ENCODE data around the gene HMGCLL1.
A peak's percentile ranks its signal among the peaks of the same experiment; 100 is the strongest.

HMGCLL1 gene

DNA sequence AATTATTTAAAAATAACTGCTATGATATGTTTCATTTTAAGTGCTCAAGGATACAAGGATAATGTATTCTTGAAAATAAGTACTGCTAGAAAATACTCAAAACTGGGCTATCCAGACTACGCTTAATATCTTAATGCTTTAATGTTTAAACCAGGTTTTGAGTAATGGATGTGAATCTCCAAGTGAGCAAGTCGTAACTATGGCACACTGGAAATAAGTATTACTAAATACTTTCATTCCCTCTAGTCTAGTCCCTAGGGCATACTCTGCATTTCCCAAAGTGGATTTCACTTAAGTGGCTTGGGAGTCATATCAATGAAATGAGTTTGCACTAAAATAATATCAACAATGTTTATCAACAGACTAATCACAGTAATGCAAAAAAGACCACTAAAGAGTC, 48.1 kb downstream of the HMGCLL1 start:
- DNase-seq, result no peak

GRCh38 chr6:55528624-55529023, 50.4 kb downstream of the HMGCLL1 start:
- DNase-seq, result no peak

DNA sequence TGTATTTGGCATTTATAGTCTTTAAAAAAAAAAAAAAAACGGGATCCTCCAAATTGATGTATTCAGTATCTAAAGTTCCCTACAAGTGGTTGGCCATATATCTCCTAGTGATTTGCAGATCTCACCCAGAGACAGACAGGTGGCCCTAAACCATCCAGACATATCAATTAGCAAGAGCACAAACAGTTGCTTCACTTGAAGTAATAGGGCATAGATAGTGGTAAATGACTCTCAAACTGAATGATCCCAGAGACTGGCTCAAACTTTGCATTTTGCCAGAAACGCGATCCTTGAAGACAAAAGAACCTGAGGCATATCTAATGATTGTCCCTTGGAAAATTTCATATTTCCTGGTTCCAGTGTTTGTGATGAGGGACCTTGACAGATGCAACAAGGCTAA, 54.6 kb downstream of the HMGCLL1 start:
- DNase-seq, result no peak

GRCh38 chr6:55518529-55519060, 60.4 kb downstream of the HMGCLL1 start:
- DNase-seq, result peak; percentile 49

DNA sequence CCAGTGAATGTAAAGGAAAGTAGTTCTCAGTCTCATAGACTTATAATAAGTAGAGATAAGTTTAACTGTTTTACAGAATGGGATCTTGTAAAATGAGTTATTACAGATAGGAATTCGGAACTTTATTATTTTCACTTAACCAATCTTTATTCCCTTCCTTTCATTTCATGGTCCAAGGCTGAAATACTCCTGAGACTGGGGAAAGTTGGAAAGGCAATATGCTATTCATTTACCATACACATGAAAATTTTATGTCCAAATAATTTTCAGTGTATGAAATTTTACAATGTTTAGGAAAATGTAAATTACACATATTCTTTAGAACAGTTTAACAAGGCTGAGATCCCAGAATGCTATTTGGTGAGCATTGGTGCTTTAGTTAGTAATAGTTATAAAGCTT, 62.3 kb downstream of the HMGCLL1 start:
- no peak for DNase-seq

GRCh38 chr6:55512904-55513303, 66.1 kb downstream of the HMGCLL1 start:
- DNase-seq, result no peak

DNA sequence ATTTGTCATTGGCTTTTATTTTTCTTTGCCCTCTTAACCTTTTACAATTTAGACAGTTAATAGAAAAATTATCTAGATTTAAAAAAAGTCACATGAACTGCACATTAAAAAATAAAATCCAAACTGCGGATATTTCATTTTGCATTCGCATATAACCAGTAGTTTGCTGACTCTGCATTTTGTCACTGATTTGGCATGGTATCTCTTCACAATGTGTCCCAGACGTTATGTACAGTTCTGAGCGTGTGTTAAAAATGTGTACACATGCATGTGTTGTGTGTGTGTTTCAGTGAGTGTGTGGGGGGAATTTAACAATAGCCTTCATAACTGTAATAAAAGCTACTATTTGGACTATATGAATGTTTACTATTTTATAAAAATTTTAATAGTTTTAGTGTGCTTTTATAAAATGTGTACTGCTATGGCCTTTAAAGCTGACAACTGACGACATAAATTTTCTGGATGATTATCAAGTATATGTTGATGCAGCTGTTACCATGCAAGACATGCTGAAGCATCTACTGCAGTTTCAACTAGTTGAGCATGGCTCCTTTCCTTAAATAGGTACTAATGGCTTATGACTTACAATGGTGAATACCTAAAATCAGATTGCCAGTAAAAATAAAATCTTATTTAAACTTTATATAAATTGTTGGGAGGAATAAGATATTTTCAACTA, 67.7 kb downstream of the HMGCLL1 start:
- DNase-seq, result no peak

DNA sequence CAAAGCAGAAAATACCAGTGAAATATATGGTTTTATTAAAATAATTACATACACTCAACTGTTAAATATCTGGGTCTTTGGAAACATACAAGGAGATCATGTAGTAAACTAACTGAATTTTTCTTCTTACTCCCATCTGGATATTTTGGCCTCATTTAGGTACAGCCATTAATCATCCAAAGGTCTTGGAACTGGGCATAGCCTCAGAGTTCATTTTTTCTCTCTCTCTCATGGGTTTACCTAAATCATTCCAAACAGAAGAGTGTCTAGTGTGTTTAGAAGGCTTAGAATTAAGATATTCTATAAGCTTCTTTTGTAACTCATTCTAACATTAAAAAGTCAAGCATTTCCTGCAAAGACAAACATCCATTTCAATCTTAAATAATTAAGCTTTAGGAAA, 79.4 kb downstream of the HMGCLL1 start:
- no peak for DNase-seq

DNA sequence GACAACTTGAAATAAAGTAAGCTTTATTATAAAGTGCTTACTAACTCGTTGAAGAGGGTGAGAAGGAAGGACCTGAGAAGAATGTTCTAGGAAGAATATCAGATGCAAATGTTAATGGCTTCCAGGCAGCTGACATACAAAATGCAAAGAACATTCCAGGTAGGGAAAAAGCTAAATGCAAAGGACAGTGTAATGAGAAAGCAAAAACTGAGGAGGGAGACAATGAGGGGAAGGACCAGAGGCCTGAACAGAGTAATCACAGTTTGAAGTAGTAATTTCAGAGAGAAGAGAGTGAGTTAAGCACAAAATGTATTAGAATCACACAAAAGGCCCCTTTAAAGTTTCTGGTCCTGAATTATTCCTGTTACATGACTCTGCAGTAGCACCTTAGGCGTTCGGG, 81.3 kb downstream of the HMGCLL1 start:
- no peak for DNase-seq

DNA sequence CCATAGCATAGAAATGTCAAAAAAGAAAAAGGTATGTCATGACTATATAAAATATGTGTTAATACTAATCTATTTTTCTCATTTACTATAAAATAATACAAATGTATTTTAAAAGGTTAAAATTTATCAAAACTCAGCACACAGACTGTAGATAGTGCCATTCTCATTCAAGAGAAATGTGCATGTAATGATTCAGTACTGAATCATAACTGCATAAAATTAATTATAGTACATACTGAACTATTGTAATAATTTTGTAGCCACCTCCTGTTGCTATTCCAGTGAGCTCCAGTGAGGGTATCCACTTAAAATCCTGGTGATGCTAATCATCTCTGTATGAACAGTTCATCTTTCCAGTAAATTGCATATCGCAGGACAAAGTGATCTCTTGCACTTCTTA, 82.8 kb downstream of the HMGCLL1 start:
- DNase-seq, result no peak

DNA sequence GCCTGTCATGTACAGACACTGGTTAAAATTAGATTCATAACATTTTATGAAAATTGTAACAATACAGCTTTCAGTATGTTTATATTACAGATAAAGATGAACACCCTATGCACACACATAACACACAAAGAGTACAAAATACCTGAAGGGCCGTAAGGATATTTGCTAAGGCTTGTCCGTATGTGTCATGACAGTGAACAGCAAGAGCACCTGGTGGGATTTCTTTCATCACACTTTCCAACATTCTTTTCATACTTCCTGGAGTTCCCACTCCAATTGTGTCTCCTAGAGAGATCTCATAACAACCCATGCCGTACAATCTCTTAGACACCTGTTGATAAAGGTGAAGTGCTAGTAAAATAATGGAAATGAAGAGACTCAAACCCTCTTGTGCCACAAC, 83.7 kb downstream of the HMGCLL1 start:
- DNase-seq, result no peak

GRCh38 chr6:55494411-55494810, 84.6 kb downstream of the HMGCLL1 start:
- no peak for DNase-seq

DNA sequence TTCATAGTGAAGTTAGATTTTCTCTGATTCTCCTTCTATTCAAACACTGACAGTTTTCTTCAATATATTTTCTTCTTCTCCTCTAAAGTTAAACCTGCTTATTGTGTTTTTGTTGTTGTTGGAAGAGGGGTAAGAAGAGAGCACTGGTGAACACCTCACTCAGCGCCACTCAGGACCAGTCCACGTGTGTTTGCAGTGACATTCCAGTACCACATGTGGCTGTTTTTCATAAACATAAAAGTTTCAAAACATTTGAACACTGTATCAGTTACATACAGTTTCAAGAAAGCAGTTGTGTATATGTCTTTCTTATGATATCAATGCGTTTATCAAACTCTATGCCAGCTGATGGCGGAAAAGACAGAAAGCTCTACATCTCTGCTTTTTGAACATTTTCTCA, 86.7 kb downstream of the HMGCLL1 start:
- no peak for DNase-seq

DNA sequence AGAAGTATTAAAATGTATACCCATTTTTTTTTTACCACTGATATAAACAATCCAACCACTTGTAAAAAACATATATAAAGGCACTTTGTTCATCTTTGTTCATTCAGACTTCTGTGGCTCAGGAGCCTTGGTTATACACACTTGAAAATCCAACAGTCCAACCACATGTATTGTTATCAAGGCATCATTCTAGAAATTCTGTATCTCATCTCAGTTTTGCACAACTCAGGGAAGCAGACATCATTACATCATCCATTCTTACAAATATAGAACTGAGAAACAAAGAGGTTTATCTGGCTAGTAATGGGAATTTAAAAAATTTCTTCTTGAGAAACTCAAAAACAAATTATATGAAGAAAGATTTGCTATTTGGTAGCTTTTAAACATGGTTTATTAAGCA, 88.1 kb downstream of the HMGCLL1 start:
- no peak for DNase-seq

- DNase-seq, result no peak
Observed at GRCh38 chr6:55474382-55474781, 104.6 kb downstream of the HMGCLL1 start.

- DNase-seq, result no peak
Observed at GRCh38 chr6:55473722-55474121, 105.3 kb downstream of the HMGCLL1 start.

GRCh38 chr6:55469951-55470366, 109.0 kb downstream of the HMGCLL1 start:
- DNase-seq, result no peak

DNA sequence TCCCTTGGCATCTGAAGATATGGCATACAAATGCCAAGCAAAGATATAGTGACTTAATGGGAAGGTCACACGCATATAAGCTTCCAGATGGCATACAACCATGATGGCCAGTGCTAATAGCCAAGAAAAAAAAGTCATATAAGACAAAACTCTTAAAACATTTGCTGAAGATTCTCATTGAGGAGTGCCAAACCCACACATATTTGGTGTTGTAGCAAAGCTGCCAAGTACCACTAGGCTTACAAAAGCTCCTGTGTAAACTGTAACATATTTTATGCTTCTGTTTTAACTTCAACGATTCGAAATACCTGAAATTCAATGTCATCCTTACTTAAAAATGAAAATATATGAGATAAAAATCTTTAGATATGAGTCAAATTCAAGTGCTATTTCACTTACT, 123.0 kb downstream of the HMGCLL1 start:
- DNase-seq, result no peak

DNA sequence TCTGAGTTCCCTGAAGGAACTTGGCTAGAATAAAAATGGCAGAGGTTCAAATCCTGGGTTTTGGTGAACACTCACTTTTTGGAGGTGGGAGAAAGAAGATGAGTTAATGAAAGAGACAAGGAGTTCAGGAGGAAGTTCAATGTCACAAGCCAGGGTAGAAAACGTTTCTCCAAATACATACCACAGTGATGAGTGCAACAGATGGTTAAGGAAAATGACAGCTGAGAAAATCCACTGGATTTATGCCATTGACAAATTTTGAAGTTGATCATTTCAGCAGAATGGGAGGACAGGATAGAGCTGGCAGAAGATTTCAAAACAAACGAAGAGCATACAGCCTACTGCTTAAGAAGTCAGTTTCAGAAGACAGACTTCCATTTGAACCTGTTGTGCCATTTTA, 129.0 kb downstream of the HMGCLL1 start:
- DNase-seq, result no peak

- no peak for DNase-seq
Observed at GRCh38 chr6:55449225-55449624, 129.8 kb downstream of the HMGCLL1 start.

- DNase-seq, result no peak
Observed at GRCh38 chr6:55448451-55448850, 130.5 kb downstream of the HMGCLL1 start.

GRCh38 chr6:55447891-55448290, 131.1 kb downstream of the HMGCLL1 start:
- DNase-seq, result no peak

DNA sequence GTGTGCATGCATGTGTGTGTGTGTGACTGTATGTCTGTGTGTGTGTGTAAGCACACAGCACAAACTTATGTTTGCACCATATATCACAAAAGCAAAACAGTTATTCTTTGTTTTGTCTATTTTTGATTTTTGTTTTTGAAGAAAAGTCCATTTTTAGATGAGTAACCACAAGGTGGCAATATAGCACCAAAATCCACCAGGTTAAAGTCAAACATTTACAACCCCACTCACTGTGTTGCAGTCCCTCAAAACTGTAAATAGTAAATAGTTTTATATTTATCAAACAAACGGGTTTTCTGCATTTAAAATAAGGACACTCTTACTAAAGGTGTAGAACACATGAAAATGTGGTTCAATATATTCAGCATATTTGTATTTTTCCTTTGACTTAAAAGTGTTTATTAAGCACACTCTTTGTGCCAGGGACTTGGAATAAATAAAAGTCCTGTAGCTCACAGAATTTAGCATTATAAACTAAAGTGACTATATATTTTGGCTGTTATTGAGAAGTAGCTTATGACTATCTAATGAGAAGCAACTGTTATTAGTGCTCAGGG, 133.3 kb downstream of the HMGCLL1 start:
- no peak for DNase-seq

- DNase-seq, result no peak
Observed at GRCh38 chr6:55443238-55444134, 135.5 kb downstream of the HMGCLL1 start.
